Ishikawa (cell line): ENCODE data around the gene MED12L.

Source experiments
- CEBPB ChIP-seq: IDR thresholded peaks from 2 replicates; pipeline ENCODE4 v1.6.1; 2012
- CREB1 ChIP-seq: IDR thresholded peaks from 2 replicates; pipeline ENCODE4 v1.6.1; 2012; ENCODE audit warnings: low read depth
- EGR1 ChIP-seq: IDR thresholded peaks from 2 replicates; pipeline ENCODE4 v1.6.1; 2012
- EP300 ChIP-seq: IDR thresholded peaks from 2 replicates; pipeline ENCODE4 v1.6.1; 2012; ENCODE audit warnings: borderline replicate concordance
- FOXM1 ChIP-seq: IDR thresholded peaks from 2 replicates; pipeline ENCODE4 v1.6.1; 2012; ENCODE audit warnings: low read depth, borderline replicate concordance
- MAX ChIP-seq: IDR thresholded peaks from 2 replicates; pipeline ENCODE4 v1.6.1; 2012
- NFIC ChIP-seq: IDR thresholded peaks from 2 replicates; pipeline ENCODE4 v1.6.1; 2012
- RAD21 ChIP-seq: IDR thresholded peaks from 2 replicates; pipeline ENCODE4 v1.6.1; 2012; ENCODE audit warnings: low read depth
- REST ChIP-seq: IDR thresholded peaks from 2 replicates; pipeline ENCODE4 v1.6.1; 2012; ENCODE audit warnings: low read depth, mild to moderate bottlenecking
- TAF1 ChIP-seq: IDR thresholded peaks from 2 replicates; pipeline ENCODE4 v1.6.1; 2012; ENCODE audit warnings: low read depth, mild to moderate bottlenecking
- TCF12 ChIP-seq: IDR thresholded peaks from 2 replicates; pipeline ENCODE4 v1.6.1; 2012; ENCODE audit warnings: low read depth
- TEAD4 ChIP-seq: IDR thresholded peaks from 2 replicates; pipeline ENCODE4 v1.6.1; 2012
- USF1 ChIP-seq: IDR thresholded peaks from 2 replicates; pipeline ENCODE4 v1.6.1; 2012
- YY1 ChIP-seq: IDR thresholded peaks from 2 replicates; pipeline ENCODE4 v1.6.1; 2012; ENCODE audit warnings: low read depth
- ZBTB7A ChIP-seq: IDR thresholded peaks from 2 replicates; pipeline ENCODE4 v1.6.1; 2012; ENCODE audit warnings: low read depth

Gene MED12L

GRCh38 chr3:151067158-151067557 lies 18.3 kb upstream of the MED12L start:
- TF ChIP-seq TCF12, result no peak
- peak; percentile 69 for TF ChIP-seq RAD21

- TF ChIP-seq REST (no peak), NFIC (no peak), EP300 (no peak), FOXM1 (no peak), MAX (no peak), USF1 (no peak), CREB1 (no peak), EGR1 (no peak), RAD21 (no peak), TEAD4 (no peak), TCF12 (no peak), CEBPB (no peak)
These were observed 11.2 kb upstream of the MED12L start for GRCh38 chr3:151074256-151074655.

GRCh38 chr3:151075869-151076562 lies 9.4 kb upstream of the MED12L start:
- TF ChIP-seq EGR1, result no peak
- no peak for TF ChIP-seq RAD21
- TF ChIP-seq EP300, result no peak
- TF ChIP-seq TAF1, result no peak
- TF ChIP-seq TEAD4, result no peak
- TF ChIP-seq TCF12, result no peak
- no peak for TF ChIP-seq USF1

- no peak for TF ChIP-seq NFIC
- no peak for TF ChIP-seq MAX
- no peak for TF ChIP-seq FOXM1
- no peak for TF ChIP-seq USF1
- no peak for TF ChIP-seq ZBTB7A
- TF ChIP-seq REST, result no peak
- TF ChIP-seq RAD21, result no peak
- TF ChIP-seq CREB1, result no peak
- no peak for TF ChIP-seq EGR1
- TF ChIP-seq TCF12, result no peak
- no peak for TF ChIP-seq TAF1
- no peak for TF ChIP-seq TEAD4
- TF ChIP-seq EP300, result no peak
- TF ChIP-seq YY1, result no peak
- TF ChIP-seq CEBPB, result no peak
These were observed 8.8 kb upstream of the MED12L start for GRCh38 chr3:151076626-151077025.

- no peak for TF ChIP-seq CREB1
- TF ChIP-seq CEBPB, result no peak
- TF ChIP-seq TEAD4, result no peak
- TF ChIP-seq EGR1, result no peak
- TF ChIP-seq NFIC, result no peak
- no peak for TF ChIP-seq USF1
- no peak for TF ChIP-seq MAX
- no peak for TF ChIP-seq TCF12
- TF ChIP-seq EP300, result no peak
- no peak for TF ChIP-seq YY1
These were observed 2.3 kb upstream of the MED12L start for GRCh38 chr3:151082880-151083838.
